ENCODE results near the gene MICAL3. TPM values are rescaled to one million over a fixed set of nuclear protein-coding genes. Genes with fewer than 3 reads are reported as not detected.

Gene MICAL3
- total RNA-seq, 4 donors from 2014 or later: 6.0 to 9.8 (median 8.1) TPM

DNA sequence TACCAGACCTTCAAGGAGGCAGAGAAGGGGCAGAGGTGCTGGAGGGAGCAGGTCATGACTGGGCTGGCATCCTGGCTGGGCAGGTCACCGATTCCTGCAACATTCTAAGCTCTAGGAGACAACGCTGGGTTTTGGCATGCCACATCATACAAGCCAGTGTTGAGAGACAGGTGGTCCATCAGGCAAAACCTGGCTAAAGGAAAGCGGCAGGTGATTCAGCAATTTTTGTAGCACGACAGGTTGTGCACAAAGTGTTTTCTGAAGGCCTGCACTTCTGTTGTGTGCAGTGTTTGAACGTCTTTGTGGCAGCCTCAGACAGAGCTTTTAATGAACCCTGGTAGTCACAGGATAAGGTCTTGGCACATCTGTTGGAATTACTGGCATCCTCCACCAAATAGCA, 180.2 kb downstream of the MICAL3 start:
- DNase-seq (no peak), ATAC-seq (no peak)
- intact Hi-C loops (cut with DNase I; ENCODE audit: low total_unique reads): no loop called here
- H3K27me3 ChIP-seq: no peaks in the 10 kb centered on the region
- H3K9me3 ChIP-seq: no peaks in the 10 kb centered on the region
- H3K36me3 ChIP-seq: peaks cover 0 to 19% of the 10 kb centered on the region in 2 donors
- H3K27ac ChIP-seq: peak overlapping the region in 2 of 4 donors; percentile 9 to 15
- TF ChIP-seq POLR2A (IDR thresholded peaks at IDR 0.05) (no peak), CTCF (IDR thresholded peaks at IDR 0.05 in 4 of 5, conservative IDR thresholded peaks at IDR 0.05 in 1 of 5) (no peak)
- no peak overlapping the region for H3K4me3 ChIP-seq
- in situ Hi-C loops (cut with MboI; ENCODE audit: low sequenced_read_pairs in 4 of 4): no loop called here
- H3K4me1 ChIP-seq: peaks cover 31 to 32% of the 10 kb centered on the region in 2 donors

- no peak overlapping the region for H3K27ac ChIP-seq
- in situ Hi-C loops (cut with MboI; ENCODE audit: low sequenced_read_pairs in 4 of 4): no loop called here
- peaks cover 29 to 30% of the 10 kb centered on the region in 2 donors for H3K4me1 ChIP-seq
- DNase-seq (no peak), ATAC-seq (no peak)
- no peak overlapping the region for H3K4me3 ChIP-seq
- H3K9me3 ChIP-seq: no peaks in the 10 kb centered on the region
- intact Hi-C loops (cut with DNase I; ENCODE audit: low total_unique reads): no loop called here
- no peaks in the 10 kb centered on the region for H3K27me3 ChIP-seq
- H3K36me3 ChIP-seq: peaks cover 0 to 19% of the 10 kb centered on the region in 2 donors
- no peak for TF ChIP-seq POLR2A (IDR thresholded peaks at IDR 0.05)
- TF ChIP-seq CTCF (IDR thresholded peaks at IDR 0.05 in 4 of 5, conservative IDR thresholded peaks at IDR 0.05 in 1 of 5): no peak
These were observed 182.0 kb downstream of the MICAL3 start for GRCh38 chr22:17842386-17842785.

DNA sequence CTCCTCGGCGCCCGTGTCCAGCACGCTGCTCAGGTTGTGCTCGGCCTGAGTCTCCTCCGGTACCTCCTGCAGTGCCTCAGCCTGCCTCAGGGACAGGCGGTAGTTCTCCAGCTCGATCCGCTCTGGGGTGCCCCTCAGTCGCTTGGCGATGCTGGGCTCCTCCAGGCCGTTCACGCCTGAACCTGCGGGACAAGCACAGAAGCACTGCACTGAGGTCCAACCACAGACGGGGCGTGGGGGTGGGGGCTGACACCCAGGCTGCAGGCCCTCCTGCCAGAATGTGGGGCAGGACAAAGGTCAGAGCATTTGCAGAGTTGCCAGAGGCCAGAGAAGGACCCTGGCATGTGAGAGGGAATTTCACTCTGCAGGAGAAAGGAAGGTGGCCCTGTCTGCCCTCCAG, 182.5 kb downstream of the MICAL3 start:
- DNase-seq (no peak), ATAC-seq (no peak)
- Histone ChIP-seq H3K4me1 (peaks cover 25 to 29% of the 10 kb centered on the region in 2 donors), H3K9me3 (no peaks in the 10 kb centered on the region), H3K27me3 (no peaks in the 10 kb centered on the region), H3K27ac (no peak overlapping the region), H3K4me3 (no peak overlapping the region), H3K36me3 (peaks cover 0 to 19% of the 10 kb centered on the region in 2 donors)
- intact Hi-C loops (cut with DNase I; ENCODE audit: low total_unique reads) (no loop called here), in situ Hi-C loops (cut with MboI; ENCODE audit: low sequenced_read_pairs in 4 of 4) (no loop called here)
- TF ChIP-seq POLR2A (IDR thresholded peaks at IDR 0.05): no peak
- TF ChIP-seq CTCF (IDR thresholded peaks at IDR 0.05 in 4 of 5, conservative IDR thresholded peaks at IDR 0.05 in 1 of 5): no peak

DNA sequence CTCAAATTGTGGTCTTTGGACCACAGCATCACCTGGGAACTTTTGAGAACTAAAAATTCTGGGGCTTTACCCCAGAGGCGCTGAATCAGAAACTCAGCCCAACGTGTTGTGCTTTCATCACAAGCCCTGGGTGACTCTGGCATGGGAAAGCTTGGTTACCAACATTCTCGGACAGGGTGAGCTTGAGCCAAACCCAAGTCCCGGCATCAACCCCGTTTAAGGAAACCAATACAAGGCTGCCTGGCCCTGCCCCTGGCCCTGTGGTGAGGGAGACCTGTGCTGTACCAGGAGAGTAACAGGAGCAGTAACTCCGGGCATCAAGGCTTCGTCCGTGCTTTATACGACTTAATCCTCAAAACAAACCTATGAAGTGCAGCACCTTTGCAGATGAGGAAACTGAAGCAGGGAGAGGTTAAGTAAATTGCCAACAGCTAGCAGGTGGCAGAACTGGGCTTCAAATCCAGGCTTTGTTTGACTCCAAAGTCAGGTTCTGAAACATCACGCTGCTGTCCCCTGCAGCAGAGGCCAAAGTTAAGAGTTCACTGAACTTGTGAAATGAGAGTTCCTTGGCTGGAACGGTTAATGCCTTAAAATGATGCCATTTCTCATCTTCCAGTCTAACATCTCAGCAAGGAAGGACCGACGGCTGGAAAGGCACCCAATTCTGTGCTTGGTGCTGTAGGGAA, 186.0 kb downstream of the MICAL3 start:
- Histone ChIP-seq H3K27me3 (no peaks in the 10 kb centered on the region), H3K9me3 (no peaks in the 10 kb centered on the region), H3K4me3 (no peak overlapping the region), H3K4me1 (peaks cover 22 to 40% of the 10 kb centered on the region in 2 donors), H3K27ac (peak overlapping the region; percentile 74 to 88 (median 81)), H3K36me3 (peaks cover 0 to 19% of the 10 kb centered on the region in 2 donors)
- TF ChIP-seq POLR2A (IDR thresholded peaks at IDR 0.05) (no peak), CTCF (IDR thresholded peaks at IDR 0.05 in 4 of 5, conservative IDR thresholded peaks at IDR 0.05 in 1 of 5) (no peak)
- intact Hi-C loops (cut with DNase I; ENCODE audit: low total_unique reads): no loop called here
- ATAC-seq (no peak), DNase-seq (no peak)
- in situ Hi-C loops (cut with MboI; ENCODE audit: low sequenced_read_pairs in 4 of 4): loop anchor here in 2 of 4 donors (10.0 kb wide), 2 partner anchors 186 to 236 kb away; partner anchors contain the start of genes MICAL3 (in 1 of the 2) and PEX26 (in 1 of the 2)
